H1 (cell line): ENCODE data around the gene MARS1. TPM values are rescaled to one million over a fixed set of nuclear protein-coding genes. Genes with fewer than 3 reads are reported as not detected.

Experiments used
- CBX5 ChIP-seq: fragments of 300-800, 300-1000 bp; sonication (generic); IDR thresholded peaks from 2 replicates; pipeline ENCODE4 v1.7.1; 2016; ENCODE audit warnings: antibody characterized with exemption, low read length, low read depth
- GABPA ChIP-seq: IDR thresholded peaks from 2 replicates; pipeline ENCODE4 v1.6.1; 2011; ENCODE audit warnings: mild to moderate bottlenecking, low read length, moderate library complexity, borderline replicate concordance; ENCODE audit not compliant: insufficient read depth
- GTF2F1 ChIP-seq: IDR thresholded peaks from 2 replicates; pipeline ENCODE4 v1.6.1; 2012; ENCODE audit warnings: low read depth, low read length, improper control_type of control experiment, borderline replicate concordance
- TBP ChIP-seq: IDR thresholded peaks from 2 replicates; pipeline ENCODE4 v1.6.1; 2011; ENCODE audit warnings: low read depth, low read length, improper control_type of control experiment
- ZNF274 ChIP-seq: IDR thresholded peaks from 2 replicates; pipeline ENCODE4 v1.7.0; 2012; ENCODE audit warnings: low read length, borderline replicate concordance; ENCODE audit errors: extremely low read depth
- polyA plus RNA-seq, 7 experiments: library from polyadenylated mRNA; depleted of rRNA in 3 of 7; stranded (reverse) in 5 of 7; unstranded in 2 of 7; fragments of >200 nt in 5 of 7; fragments of 200-250 nt in 2 of 7; gene quantifications; 1 replicate in 5 of 7; 2 replicates in 1 of 7; 4 replicates in 1 of 7; pipeline versions ENCODE4 v1.2.1 to v1.2.3, GENCODE V29; 2011 to 2013; ENCODE audit warnings: missing spikeins in 2 of 7, mixed read lengths in 2 of 7
- total RNA-seq: library from RNA; stranded (reverse); fragmentation: NEBNext Ultra II Directional; extraction: Animal tissue kit (Norgen Biotek cat#: 25700); gene quantifications from 2 replicates; pipeline ENCODE4 v1.2.1, GENCODE V29; 2021
- TF ChIP-seq, protein P1 (sequence below): IDR thresholded peaks from 2 replicates; pipeline ENCODE4 v1.6.1; 2012; ENCODE audit warnings: low read length, inconsistent platforms

The MARS1 gene
- total and polyA plus RNA-seq, 2 of the 8 experiments (the other 6 are each of a cell fraction or from before 2014, with no cell fraction given), result 194 to 407 TPM

- TF ChIP-seq TBP (no peak), GTF2F1 (no peak), ZNF274 (no peak), CBX5 (no peak), GABPA (no peak)
- TF ChIP-seq, protein P1, sequence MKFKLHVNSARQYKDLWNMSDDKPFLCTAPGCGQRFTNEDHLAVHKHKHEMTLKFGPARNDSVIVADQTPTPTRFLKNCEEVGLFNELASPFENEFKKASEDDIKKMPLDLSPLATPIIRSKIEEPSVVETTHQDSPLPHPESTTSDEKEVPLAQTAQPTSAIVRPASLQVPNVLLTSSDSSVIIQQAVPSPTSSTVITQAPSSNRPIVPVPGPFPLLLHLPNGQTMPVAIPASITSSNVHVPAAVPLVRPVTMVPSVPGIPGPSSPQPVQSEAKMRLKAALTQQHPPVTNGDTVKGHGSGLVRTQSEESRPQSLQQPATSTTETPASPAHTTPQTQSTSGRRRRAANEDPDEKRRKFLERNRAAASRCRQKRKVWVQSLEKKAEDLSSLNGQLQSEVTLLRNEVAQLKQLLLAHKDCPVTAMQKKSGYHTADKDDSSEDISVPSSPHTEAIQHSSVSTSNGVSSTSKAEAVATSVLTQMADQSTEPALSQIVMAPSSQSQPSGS, result no peak
These were observed 13.4 kb upstream of the MARS1 start (continued) for GRCh38 chr12:57474430-57474829.
